ENCODE measurements around the gene GMDS.

DNA sequence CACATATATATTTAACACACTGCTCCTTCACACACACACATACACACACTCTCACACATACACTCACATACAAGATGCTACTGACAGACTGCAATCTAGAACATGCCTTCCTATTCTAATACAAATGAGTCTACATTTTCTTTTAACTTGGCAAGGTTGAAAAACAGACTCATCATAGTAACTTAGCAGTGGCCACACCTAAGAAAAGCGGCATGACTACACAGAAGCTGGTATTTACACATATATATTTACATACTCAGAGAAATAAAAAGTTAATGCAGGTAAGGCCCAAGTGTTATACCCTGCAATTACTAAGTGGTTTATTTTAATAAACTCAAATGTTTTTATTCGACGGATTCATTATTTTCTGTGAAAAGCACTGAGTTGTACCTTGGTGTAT, 426.4 kb downstream of the GMDS start:
- TF ChIP-seq, protein P1, sequence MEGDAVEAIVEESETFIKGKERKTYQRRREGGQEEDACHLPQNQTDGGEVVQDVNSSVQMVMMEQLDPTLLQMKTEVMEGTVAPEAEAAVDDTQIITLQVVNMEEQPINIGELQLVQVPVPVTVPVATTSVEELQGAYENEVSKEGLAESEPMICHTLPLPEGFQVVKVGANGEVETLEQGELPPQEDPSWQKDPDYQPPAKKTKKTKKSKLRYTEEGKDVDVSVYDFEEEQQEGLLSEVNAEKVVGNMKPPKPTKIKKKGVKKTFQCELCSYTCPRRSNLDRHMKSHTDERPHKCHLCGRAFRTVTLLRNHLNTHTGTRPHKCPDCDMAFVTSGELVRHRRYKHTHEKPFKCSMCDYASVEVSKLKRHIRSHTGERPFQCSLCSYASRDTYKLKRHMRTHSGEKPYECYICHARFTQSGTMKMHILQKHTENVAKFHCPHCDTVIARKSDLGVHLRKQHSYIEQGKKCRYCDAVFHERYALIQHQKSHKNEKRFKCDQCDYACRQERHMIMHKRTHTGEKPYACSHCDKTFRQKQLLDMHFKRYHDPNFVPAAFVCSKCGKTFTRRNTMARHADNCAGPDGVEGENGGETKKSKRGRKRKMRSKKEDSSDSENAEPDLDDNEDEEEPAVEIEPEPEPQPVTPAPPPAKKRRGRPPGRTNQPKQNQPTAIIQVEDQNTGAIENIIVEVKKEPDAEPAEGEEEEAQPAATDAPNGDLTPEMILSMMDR (optimal IDR thresholded peaks at IDR 0.05 in 1 of 3, IDR thresholded peaks at IDR 0.05 in 1 of 3, conservative IDR thresholded peaks at IDR 0.05 in 1 of 3; ENCODE audit: extremely low read depth in 1 of 3, insufficient read depth in 2 of 3, low read length in 3 of 3) = no peak
- TF ChIP-seq EZH2 (IDR thresholded peaks at IDR 0.05; ENCODE audit: low read length) = no peak

All from keratinocyte (primary cell).